Natural killer cell (primary cell): ENCODE results near the gene PRDX5. TPM values are rescaled to one million over a fixed set of nuclear protein-coding genes. Genes with fewer than 3 reads are reported as not detected.
A peak's percentile ranks its signal among the peaks of the same experiment; 100 is the strongest.
"Not testable (repeated sequence)": the region's sequence is repeated elsewhere in the genome, so short reads cannot be mapped to it uniquely, and the experiment has no call there.

Experiments used
- ATAC-seq, 3 donors: fragments of 150-1000 bp in 2 of 3; fragments of 200-7000 bp in 1 of 3; cut with Tn5 transposase; 1 replicate in 1 of 3; 2 replicates in 2 of 3; pipeline ENCODE4 v1.10.0; 2021; ENCODE audit warnings: mild to moderate bottlenecking in 2 of 3, moderate library complexity in 2 of 3
- DNase-seq, 2 donors: peaks; one replicate each; pipeline versions ENCODE4 v3.0.0 to v3.0.0-alpha.2; 2013 to 2021; ENCODE audit warnings: mixed read lengths in 1 of 2
- H3K27ac ChIP-seq: one replicate; pipeline ENCODE4 v1.5.1; 2013; ENCODE audit warnings: mild to moderate bottlenecking, low read length
- H3K27me3 ChIP-seq: one replicate; pipeline ENCODE4 v1.6.1; 2013; ENCODE audit warnings: low read length; ENCODE audit not compliant: control insufficient read depth, insufficient read depth
- H3K36me3 ChIP-seq: one replicate; pipeline ENCODE4 v1.6.1; 2013; ENCODE audit warnings: low read length; ENCODE audit not compliant: control insufficient read depth, insufficient read depth
- H3K4me1 ChIP-seq: one replicate; pipeline ENCODE4 v1.6.1; 2013; ENCODE audit warnings: low read length; ENCODE audit not compliant: control insufficient read depth, insufficient read depth
- H3K4me3 ChIP-seq: one replicate; pipeline ENCODE4 v1.5.1; 2013; ENCODE audit warnings: low read length
- H3K9me3 ChIP-seq: one replicate; pipeline ENCODE4 v1.6.1; 2013; ENCODE audit warnings: low read length; ENCODE audit not compliant: control insufficient read depth, insufficient read depth
- H3K27ac Mint-ChIP-seq, 2 donors: one replicate each; pipeline ENCODE4 v1.8.0; 2022; ENCODE audit warnings: mild to moderate bottlenecking in 2 of 2, mixed read lengths in 2 of 2, moderate library complexity in 1 of 2
- H3K27me3 Mint-ChIP-seq, 2 donors: one replicate each; pipeline ENCODE4 v1.8.0; 2022; ENCODE audit warnings: low read depth in 2 of 2, mixed read lengths in 2 of 2
- H3K36me3 Mint-ChIP-seq: one replicate; pipeline ENCODE4 v1.8.0; 2022; ENCODE audit warnings: mixed read lengths
- H3K4me1 Mint-ChIP-seq, 2 donors: one replicate each; pipeline ENCODE4 v1.8.0; 2022; ENCODE audit warnings: mixed read lengths in 2 of 2
- H3K4me3 Mint-ChIP-seq: one replicate; pipeline ENCODE4 v1.8.0; 2022; ENCODE audit warnings: mild to moderate bottlenecking, moderate library complexity, mixed read lengths
- H3K9me3 Mint-ChIP-seq, 2 donors: one replicate each; pipeline ENCODE4 v1.8.0; 2022; ENCODE audit warnings: mixed read lengths in 2 of 2
- WGBS: methylation state at CpG from one replicate; pipeline ENCODE4 v1.1.7; 2013; ENCODE audit warnings: missing lambda C conversion rate; ENCODE audit not compliant: insufficient coverage; 5-methylcytosine and 5-hydroxymethylcytosine counted together
- intact Hi-C: fragments of 100-400 bp; cut with micrococcal nuclease; formaldehyde crosslinking; loops from one replicate; pipeline ENCODE4 v1.14.2; 2022
- total RNA-seq, 4 donors: library from RNA; stranded (reverse); fragments of 120-200 nt in 1 of 4; gene quantifications; one replicate each; pipeline versions ENCODE4 v1.2.3 to v1.2.4, GENCODE V29; 2013 to 2022
- TF ChIP-seq, protein P1 (sequence below): fragments of 200-600 bp; IDR thresholded peaks from one replicate; pipeline ENCODE4 v1.8.0; 2022; ENCODE audit warnings: antibody characterized with exemption

Gene PRDX5
- total RNA-seq, 3 donors from 2014 or later (not counting 1 experiment from before 2014, with no cell fraction given), result 85.9 to 104 (median 88.8) TPM

DNA sequence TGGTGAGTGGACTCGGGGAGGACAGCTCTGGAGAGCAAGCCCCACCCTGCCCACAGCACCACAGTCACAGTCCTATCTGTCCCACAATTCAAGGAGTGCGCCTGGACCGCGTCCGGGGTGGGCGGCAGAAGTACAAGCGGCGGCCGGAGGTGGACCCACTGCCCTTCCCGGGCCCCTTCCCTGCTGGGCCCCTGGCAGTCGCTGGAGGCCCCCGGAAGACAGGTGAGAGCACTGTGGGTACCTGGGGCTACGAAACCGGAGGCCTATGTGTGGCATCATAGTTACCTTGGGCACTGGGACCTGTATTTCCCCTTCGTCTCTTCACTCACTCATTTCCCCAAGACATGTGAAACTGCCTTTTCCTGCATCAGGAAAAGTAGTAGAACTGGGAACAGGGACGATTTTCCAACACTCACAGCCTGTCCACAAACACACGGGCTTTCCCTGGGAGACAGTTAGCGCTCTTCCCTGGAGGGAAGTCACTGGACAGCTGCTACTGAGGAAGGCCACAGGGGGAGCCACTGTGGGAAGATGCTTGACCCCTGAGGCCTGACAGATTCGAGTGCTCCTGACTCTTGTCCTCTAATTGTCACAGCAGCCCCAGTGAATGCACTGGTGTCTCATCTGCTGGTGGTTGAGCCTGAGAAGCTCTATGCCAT is 3.6 kb upstream of the PRDX5 start:
- WGBS, result 94% methylated on average over 19 of the region's 19 CpGs
- DNase-seq (no peak), ATAC-seq (no peak)
- H3K27me3 ChIP-seq, result no peaks in the 10 kb centered on the region
- intact Hi-C loops, result no loop called here
- H3K9me3 Mint-ChIP-seq, result no peaks in the 10 kb centered on the region
- peaks cover 26% of the 10 kb centered on the region for H3K36me3 ChIP-seq
- no peaks in the 10 kb centered on the region for H3K9me3 ChIP-seq
- no peak overlapping the region for H3K4me3 Mint-ChIP-seq
- no peaks in the 10 kb centered on the region for H3K36me3 Mint-ChIP-seq
- no peak overlapping the region for H3K4me3 ChIP-seq
- H3K27ac ChIP-seq, result no peak overlapping the region
- TF ChIP-seq, protein P1, sequence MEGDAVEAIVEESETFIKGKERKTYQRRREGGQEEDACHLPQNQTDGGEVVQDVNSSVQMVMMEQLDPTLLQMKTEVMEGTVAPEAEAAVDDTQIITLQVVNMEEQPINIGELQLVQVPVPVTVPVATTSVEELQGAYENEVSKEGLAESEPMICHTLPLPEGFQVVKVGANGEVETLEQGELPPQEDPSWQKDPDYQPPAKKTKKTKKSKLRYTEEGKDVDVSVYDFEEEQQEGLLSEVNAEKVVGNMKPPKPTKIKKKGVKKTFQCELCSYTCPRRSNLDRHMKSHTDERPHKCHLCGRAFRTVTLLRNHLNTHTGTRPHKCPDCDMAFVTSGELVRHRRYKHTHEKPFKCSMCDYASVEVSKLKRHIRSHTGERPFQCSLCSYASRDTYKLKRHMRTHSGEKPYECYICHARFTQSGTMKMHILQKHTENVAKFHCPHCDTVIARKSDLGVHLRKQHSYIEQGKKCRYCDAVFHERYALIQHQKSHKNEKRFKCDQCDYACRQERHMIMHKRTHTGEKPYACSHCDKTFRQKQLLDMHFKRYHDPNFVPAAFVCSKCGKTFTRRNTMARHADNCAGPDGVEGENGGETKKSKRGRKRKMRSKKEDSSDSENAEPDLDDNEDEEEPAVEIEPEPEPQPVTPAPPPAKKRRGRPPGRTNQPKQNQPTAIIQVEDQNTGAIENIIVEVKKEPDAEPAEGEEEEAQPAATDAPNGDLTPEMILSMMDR, result no peak
- H3K27ac Mint-ChIP-seq, result no peak overlapping the region
- peaks cover 39 to 40% of the 10 kb centered on the region in 2 donors for H3K4me1 Mint-ChIP-seq
- H3K4me1 ChIP-seq, result peaks cover 25% of the 10 kb centered on the region
- no peaks in the 10 kb centered on the region for H3K27me3 Mint-ChIP-seq

DNA sequence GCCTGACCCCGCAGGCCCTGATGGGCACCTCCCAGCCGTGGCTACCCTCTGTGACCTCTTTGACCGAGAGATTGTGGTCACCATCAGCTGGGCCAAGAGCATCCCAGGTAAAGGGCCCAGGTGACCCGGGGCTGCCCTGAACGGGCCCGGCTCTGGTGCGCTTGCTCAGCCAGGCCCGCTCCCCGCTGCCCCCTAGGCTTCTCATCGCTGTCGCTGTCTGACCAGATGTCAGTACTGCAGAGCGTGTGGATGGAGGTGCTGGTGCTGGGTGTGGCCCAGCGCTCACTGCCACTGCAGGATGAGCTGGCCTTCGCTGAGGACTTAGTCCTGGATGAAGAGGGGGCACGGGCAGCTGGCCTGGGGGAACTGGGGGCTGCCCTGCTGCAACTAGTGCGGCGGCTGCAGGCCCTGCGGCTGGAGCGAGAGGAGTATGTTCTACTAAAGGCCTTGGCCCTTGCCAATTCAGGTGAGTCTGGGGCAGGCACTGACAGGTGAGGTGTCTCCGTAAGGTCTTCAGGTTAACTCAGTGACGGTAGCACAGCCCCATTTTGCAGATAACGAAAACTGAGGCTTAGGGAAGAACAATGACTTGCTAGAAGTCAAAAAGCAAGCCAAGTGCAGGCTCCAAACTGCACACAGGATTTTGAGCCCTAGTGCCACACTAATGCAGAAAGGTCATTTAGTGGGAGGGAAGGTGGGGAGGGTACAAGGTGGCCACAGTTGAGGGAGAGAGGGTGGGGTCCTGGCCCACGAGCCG is 2.9 kb upstream of the PRDX5 start:
- 94% methylated on average over 24 of the region's 24 CpGs for whole genome bisulfite sequencing

GRCh38 chr11:64315667-64316526 is 2.0 kb upstream of the PRDX5 start:
- not testable (repeated sequence) for H3K27ac ChIP-seq, H3K9me3 ChIP-seq, H3K27me3 Mint-ChIP-seq, H3K36me3 Mint-ChIP-seq, H3K4me3 ChIP-seq, ATAC-seq, H3K9me3 Mint-ChIP-seq, DNase-seq, H3K27me3 ChIP-seq
- H3K4me1 Mint-ChIP-seq, result peaks cover 53 to 54% of the 10 kb centered on the region in 2 donors
- H3K4me3 Mint-ChIP-seq, result peak overlapping the region; percentile 97
- peaks cover 30% of the 10 kb centered on the region for H3K4me1 ChIP-seq
- intact Hi-C loops, result loop anchor here (5.0 kb wide), 1 partner anchor 129 kb away; the partner anchor contains the start of gene STIP1
- 91% methylated on average over 25 of the region's 25 CpGs for WGBS
- peaks cover 28% of the 10 kb centered on the region for H3K36me3 ChIP-seq
- H3K27ac Mint-ChIP-seq, result peak overlapping the region; percentile 88 to 99

More for the DNA sequence above, 2.9 kb upstream of the PRDX5 start:
- Histone ChIP-seq H3K9me3 (no peaks in the 10 kb centered on the region), H3K4me3 (no peak overlapping the region), H3K4me1 (peaks cover 30% of the 10 kb centered on the region), H3K36me3 (peaks cover 26% of the 10 kb centered on the region), H3K27me3 (no peaks in the 10 kb centered on the region), H3K27ac (no peak overlapping the region)
- intact Hi-C loops, result loop anchor here (5.0 kb wide), 1 partner anchor 128 kb away; the partner anchor contains the start of gene STIP1
- H3K9me3 Mint-ChIP-seq, result no peaks in the 10 kb centered on the region
- no peaks in the 10 kb centered on the region for H3K27me3 Mint-ChIP-seq
- no peak overlapping the region for H3K27ac Mint-ChIP-seq
- peaks cover 44 to 45% of the 10 kb centered on the region in 2 donors for H3K4me1 Mint-ChIP-seq
- TF ChIP-seq, protein P1, result no peak
- ATAC-seq (no peak), DNase-seq (no peak)
- no peak overlapping the region for H3K4me3 Mint-ChIP-seq
- no peaks in the 10 kb centered on the region for H3K36me3 Mint-ChIP-seq
